ENCODE measurements around the gene SAMD13. TPM values are rescaled to one million over a fixed set of nuclear protein-coding genes. Genes with fewer than 3 reads are reported as not detected.

The SAMD13 gene
- total RNA-seq, 4 donors from 2014 or later, result 0.77 to 5.7 (median 1.8) TPM; not detected in 1

DNA sequence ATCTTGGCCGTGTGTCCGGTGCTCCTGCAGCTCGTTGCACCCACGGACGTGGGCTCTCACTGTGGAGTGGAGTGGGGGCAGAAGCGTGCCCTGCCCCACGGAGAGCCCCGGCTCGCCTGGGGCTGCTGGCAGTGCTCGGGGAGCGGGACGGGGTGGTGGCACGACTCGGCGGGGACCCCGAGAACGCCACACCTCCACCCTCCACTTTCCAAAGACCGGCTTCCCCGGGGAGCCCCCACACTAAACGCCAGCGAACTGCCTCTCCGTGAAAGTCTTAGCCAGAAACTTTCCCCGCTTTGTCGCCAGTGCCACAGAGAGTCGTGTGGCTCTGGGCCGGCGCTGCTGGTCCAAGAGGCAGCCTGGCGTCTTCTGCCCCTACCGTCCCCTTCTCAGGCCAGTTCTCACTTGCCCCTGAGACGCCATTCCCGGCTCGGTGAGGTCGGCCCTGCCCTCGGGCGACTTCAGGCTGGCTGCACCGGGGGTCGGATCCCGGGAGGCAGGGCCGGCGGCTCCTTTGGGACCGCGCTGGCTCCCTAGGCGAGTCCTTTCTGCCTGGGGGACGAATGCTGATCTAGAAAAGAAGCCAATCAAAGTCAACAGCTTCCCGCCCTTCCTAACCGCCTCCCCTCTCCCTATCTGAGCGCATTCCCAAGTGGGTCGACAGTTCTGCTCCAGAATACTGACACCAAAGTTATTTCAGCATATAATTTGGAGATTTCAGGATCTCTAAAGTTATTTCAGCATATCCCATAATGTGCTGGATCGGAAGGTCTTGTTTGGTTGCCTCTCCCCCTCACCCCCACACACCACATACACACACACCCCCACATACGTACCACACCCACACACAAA lies 2.6 kb upstream of the SAMD13 start:
- peak overlapping the region; percentile 82 to 90 for H3K27ac ChIP-seq
- intact Hi-C loops (cut with DNase I; ENCODE audit: low total_unique reads), result no loop called here
- no peaks in the 10 kb centered on the region for H3K4me1 ChIP-seq
- peak; percentile 20 for DNase-seq
- H3K36me3 ChIP-seq, result no peaks in the 10 kb centered on the region
- H3K9me3 ChIP-seq, result no peaks in the 10 kb centered on the region
- TF ChIP-seq POLR2A (IDR thresholded peaks at IDR 0.05), result no peak
- TF ChIP-seq, protein P1, sequence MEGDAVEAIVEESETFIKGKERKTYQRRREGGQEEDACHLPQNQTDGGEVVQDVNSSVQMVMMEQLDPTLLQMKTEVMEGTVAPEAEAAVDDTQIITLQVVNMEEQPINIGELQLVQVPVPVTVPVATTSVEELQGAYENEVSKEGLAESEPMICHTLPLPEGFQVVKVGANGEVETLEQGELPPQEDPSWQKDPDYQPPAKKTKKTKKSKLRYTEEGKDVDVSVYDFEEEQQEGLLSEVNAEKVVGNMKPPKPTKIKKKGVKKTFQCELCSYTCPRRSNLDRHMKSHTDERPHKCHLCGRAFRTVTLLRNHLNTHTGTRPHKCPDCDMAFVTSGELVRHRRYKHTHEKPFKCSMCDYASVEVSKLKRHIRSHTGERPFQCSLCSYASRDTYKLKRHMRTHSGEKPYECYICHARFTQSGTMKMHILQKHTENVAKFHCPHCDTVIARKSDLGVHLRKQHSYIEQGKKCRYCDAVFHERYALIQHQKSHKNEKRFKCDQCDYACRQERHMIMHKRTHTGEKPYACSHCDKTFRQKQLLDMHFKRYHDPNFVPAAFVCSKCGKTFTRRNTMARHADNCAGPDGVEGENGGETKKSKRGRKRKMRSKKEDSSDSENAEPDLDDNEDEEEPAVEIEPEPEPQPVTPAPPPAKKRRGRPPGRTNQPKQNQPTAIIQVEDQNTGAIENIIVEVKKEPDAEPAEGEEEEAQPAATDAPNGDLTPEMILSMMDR (IDR thresholded peaks at IDR 0.05), result no peak
- no peaks in the 10 kb centered on the region for H3K27me3 ChIP-seq
- H3K4me3 ChIP-seq, result peak overlapping the region; percentile 64 to 73

DNA sequence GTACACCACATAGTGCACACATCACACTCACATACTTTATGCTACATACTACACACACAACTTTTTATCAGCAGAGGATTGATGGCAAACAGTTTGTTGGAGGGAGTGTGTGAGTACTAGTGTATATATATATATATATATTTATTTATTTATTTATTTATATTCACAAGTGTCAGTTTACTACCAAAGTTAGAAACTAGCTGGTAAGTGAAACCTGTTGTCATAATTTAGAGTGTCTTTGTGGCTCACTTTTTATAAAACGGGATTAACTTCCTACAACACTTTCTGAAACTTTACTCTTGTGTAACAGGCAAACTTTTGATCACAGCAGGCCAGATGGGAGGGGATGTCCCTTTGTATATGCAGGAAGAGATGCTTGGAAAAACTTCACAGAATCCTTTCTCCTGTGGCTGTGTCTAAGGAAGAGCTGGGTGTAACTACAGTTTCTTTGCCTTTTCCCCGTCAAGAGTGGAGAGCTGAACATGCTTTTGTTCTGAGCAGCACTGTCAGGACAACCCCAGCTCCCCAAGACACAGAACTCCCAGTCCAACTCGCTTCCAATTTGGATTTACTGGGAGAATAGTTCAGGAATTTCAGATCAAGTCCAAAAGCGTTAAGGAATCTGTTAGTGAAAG lies 1.9 kb upstream of the SAMD13 start:
- TF ChIP-seq, protein P1 (IDR thresholded peaks at IDR 0.05), result no peak
- TF ChIP-seq POLR2A (IDR thresholded peaks at IDR 0.05), result no peak
- Histone ChIP-seq H3K9me3 (no peaks in the 10 kb centered on the region), H3K27me3 (no peaks in the 10 kb centered on the region), H3K27ac (peak overlapping the region; percentile 82 to 90), H3K4me3 (no peak overlapping the region), H3K36me3 (no peaks in the 10 kb centered on the region), H3K4me1 (no peaks in the 10 kb centered on the region)
- DNase-seq, result no peak
- intact Hi-C loops (cut with DNase I; ENCODE audit: low total_unique reads), result no loop called here

DNA sequence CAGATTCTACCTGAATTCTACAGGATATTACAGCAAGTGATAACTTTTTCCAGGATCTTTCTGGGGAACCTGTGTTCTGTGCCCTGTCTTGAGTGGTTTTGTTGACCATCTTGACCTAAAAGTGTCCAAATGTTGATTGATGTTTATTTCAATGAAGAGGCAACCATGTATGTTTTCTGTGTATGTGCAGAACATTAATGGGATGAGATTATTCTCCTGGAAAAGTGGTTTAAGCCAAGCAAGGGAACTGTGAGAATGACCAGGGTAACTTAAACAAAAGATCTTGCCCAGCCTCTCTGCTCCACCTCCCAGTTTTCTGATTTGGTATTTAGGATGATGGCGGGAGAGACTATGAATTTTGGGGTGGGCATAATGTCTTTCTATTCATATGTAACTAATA lies 1.0 kb upstream of the SAMD13 start:
- no peak for TF ChIP-seq POLR2A (IDR thresholded peaks at IDR 0.05)
- TF ChIP-seq, protein P1 (IDR thresholded peaks at IDR 0.05), result no peak
- no peak for DNase-seq
- no peaks in the 10 kb centered on the region for H3K9me3 ChIP-seq
- H3K4me1 ChIP-seq, result no peaks in the 10 kb centered on the region
- H3K4me3 ChIP-seq, result no peak overlapping the region
- no peaks in the 10 kb centered on the region for H3K36me3 ChIP-seq
- intact Hi-C loops (cut with DNase I; ENCODE audit: low total_unique reads), result no loop called here
- no peaks in the 10 kb centered on the region for H3K27me3 ChIP-seq
- peak overlapping the region; percentile 58 to 90 for H3K27ac ChIP-seq

DNA sequence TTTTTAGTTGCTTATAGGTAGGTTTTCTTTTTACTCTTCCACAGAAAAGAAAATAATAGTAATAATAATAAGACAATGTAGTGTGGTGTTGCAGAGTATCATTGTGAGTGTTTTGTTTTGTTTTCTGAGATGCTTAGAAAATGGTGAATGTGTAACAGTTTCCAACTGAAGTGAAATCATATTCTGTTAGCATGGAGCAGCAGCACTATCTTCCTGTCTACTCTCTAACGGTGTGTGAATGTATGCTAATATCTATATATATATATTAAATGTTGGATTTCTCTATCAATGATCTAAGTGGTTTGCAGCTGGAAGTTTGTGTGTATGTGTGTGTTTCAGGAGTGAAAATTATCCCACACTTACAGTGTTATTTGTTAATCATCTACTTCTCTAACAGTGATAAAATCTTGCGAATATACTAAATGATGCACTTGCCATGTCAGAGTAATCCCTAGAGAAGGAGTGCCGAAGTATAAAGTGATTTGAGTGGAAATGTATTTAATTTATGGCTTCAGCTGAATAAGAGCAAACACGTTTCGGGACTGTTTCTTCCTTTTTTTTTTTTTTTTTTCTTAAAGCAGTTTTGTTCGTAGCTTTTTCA lies 377 bp downstream of the SAMD13 start:
- Histone ChIP-seq H3K27me3 (no peaks in the 10 kb centered on the region), H3K4me1 (no peaks in the 10 kb centered on the region), H3K36me3 (no peaks in the 10 kb centered on the region), H3K9me3 (no peaks in the 10 kb centered on the region), H3K4me3 (peak overlapping the region; percentile 19 to 23), H3K27ac (peak overlapping the region; percentile 58 to 90)
- no peak for DNase-seq
- intact Hi-C loops (cut with DNase I; ENCODE audit: low total_unique reads), result no loop called here
- TF ChIP-seq POLR2A (IDR thresholded peaks at IDR 0.05), result no peak

DNA sequence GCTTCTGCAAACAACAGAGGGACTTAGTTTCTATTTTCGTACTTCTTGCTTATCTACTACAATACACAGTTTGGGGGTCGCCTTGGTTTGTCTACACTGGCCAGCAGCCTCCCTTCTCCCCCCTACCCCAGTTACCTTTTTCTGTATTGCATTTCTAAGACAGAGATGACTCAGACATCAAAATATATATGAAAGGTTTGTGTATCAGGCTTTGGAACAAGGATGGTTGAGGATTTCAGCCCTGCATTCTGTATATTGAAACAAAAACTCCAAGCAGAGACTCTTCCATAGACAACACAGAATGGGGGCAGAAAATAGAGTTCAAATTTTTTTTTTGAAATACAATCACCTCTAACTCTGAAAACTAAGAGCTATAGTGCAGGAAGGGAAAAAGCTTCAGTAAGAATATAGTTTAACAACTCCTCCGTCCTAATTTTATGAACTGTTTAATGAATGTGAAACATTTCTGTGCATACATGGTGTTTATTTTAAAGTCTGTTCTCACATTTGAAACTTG lies 1.9 kb downstream of the SAMD13 start:
- TF ChIP-seq, protein P1 (IDR thresholded peaks at IDR 0.05), result no peak
- TF ChIP-seq POLR2A (IDR thresholded peaks at IDR 0.05), result no peak
- intact Hi-C loops (cut with DNase I; ENCODE audit: low total_unique reads), result no loop called here
- Histone ChIP-seq H3K9me3 (no peaks in the 10 kb centered on the region), H3K27me3 (no peaks in the 10 kb centered on the region), H3K4me3 (peak overlapping the region; percentile 23), H3K4me1 (no peaks in the 10 kb centered on the region), H3K36me3 (no peaks in the 10 kb centered on the region), H3K27ac (peak overlapping the region; percentile 58 to 90)
- DNase-seq, result no peak
